Vagina (tissue), 2 donors: ENCODE data around the gene OR7C2. TPM values are rescaled to one million over a fixed set of nuclear protein-coding genes. Genes with fewer than 3 reads are reported as not detected.

Experiments
- DNase-seq, 2 donors: peaks; one replicate each; pipeline ENCODE4 v3.0.0-alpha.2; 2017; ENCODE audit errors: extremely low spot score in 2 of 2
- H3K27ac ChIP-seq: fragments of 200-600 bp; sonication (generic); one replicate; pipeline ENCODE4 v1.5.1; 2019
- H3K27me3 ChIP-seq: fragments of 200-600 bp; sonication (generic); one replicate; pipeline ENCODE4 v1.5.1; 2019
- H3K36me3 ChIP-seq, 2 donors: fragments of 200-600 bp; sonication (generic); one replicate each; pipeline ENCODE4 v1.5.1; 2017 to 2019
- H3K4me1 ChIP-seq: fragments of 200-600 bp; sonication (generic); one replicate; pipeline ENCODE4 v1.5.1; 2019
- H3K4me3 ChIP-seq, 2 donors: fragments of 200-600 bp; sonication (generic); 1 replicate in 1 of 2; 2 replicates in 1 of 2; pipeline ENCODE4 v1.5.1; 2016 to 2019
- H3K9me3 ChIP-seq: fragments of 200-600 bp; sonication (generic); one replicate; pipeline ENCODE4 v1.5.1; 2019
- CTCF ChIP-seq, 3 experiments: fragments of 450-650 bp in 2 of 3; fragments of 200-600 bp in 1 of 3; sonication (generic) in 1 of 3; IDR thresholded peaks; one replicate each; pipeline ENCODE4 v1.5.1; 2017 to 2019; ENCODE audit warnings: antibody characterized with exemption in 3 of 3, mild to moderate bottlenecking in 2 of 3, moderate library complexity in 2 of 3
- POLR2A ChIP-seq, 2 donors: fragments of 450-650 bp; IDR thresholded peaks; one replicate each; pipeline ENCODE4 v1.6.1; 2017; ENCODE audit warnings: antibody characterized with exemption in 2 of 2, mild to moderate bottlenecking in 2 of 2, moderate library complexity in 2 of 2
- POLR2AphosphoS5 ChIP-seq, 2 donors: sonication (generic); formaldehyde crosslinking; IDR thresholded peaks; one replicate each; pipeline ENCODE4 v1.9.0; 2017; ENCODE audit warnings: antibody characterized with exemption in 2 of 2, mild to moderate bottlenecking in 2 of 2, low read depth in 1 of 2; ENCODE audit not compliant: insufficient read depth in 1 of 2
- intact Hi-C: fragments of 100-400 bp; cut with DNase I; formaldehyde crosslinking; loops from one replicate; pipeline ENCODE4 v1.15.1; 2023
- total RNA-seq: library from RNA; depleted of rRNA; stranded (reverse); fragments of >200 nt; gene quantifications from one replicate; pipeline ENCODE4 v1.2.3, GENCODE V29; 2016

Gene OR7C2
- total RNA-seq, 1 donor from 2014 or later = not detected

- H3K27ac ChIP-seq = no peak overlapping the region
- intact Hi-C loops = no loop called here
- H3K9me3 ChIP-seq = no peaks in the 10 kb centered on the region
- no peak overlapping the region for H3K4me3 ChIP-seq
- no peak for DNase-seq
- H3K36me3 ChIP-seq = no peaks in the 10 kb centered on the region
- H3K4me1 ChIP-seq = peaks cover 6% of the 10 kb centered on the region
- TF ChIP-seq CTCF (IDR thresholded peaks at IDR 0.05) (no peak), POLR2A (IDR thresholded peaks at IDR 0.05) (no peak), POLR2AphosphoS5 (IDR thresholded peaks at IDR 0.05; ENCODE audit: insufficient read depth in 1 of 2, low read depth in 1 of 2) (no peak)
- peaks cover 6% of the 10 kb centered on the region for H3K27me3 ChIP-seq
These were observed 37.0 kb downstream of the OR7C2 start for GRCh38 chr19:14978161-14978776.

DNA sequence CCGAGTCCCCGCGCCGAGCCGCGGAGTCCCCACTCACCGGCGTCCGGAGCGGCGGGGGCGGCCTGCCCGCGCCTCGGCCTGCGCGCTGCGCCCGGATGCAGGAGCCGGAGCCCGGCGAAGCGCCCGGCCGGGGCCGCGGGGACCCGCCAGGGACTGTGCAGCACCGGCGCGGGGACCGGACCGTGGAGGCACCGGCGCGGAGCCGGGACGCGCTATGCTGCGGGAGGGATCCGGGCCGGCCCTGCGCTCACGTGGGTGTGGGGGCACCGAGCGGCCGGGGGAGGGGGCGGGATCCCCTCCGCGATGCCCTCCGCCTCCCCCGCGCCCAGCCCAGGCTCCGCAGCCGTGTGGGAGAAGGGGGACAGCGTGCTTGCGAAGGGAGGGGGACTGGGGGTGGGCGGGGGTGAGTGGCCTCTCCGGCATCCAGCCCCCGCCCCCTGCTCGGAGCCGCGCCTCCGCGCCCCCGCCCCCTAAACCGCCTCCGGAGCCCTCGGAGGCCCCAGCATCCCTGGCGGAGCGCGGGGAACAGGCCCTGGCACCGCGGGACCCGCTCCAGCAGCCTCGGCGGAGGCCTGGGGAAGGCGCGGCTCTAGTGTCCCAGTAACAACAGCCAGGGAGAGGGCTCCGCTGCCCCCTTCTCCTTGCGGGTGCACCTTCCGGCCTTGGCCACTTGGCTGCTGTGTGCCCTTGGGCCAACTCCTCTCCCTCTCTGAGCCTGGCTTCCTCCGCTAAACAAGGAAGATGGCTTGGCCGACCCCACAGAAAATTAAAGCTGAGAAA, 38.4 kb downstream of the OR7C2 start, which contains the start of gene SLC1A6:
TSS of gene SLC1A6 (minus strand) at position 389 of the 780 bp plus-strand sequence. CDS start 6,954 bp downstream, outside the sequence.
- Histone ChIP-seq H3K4me3 (peak within 1 kb of the TSS in 1 of 2 donors; percentile 23), H3K36me3 (no peaks in the 10 kb centered on the region), H3K27ac (no peak within 1 kb of the TSS), H3K9me3 (no peaks in the 10 kb centered on the region), H3K27me3 (peaks cover 6% of the 10 kb centered on the region), H3K4me1 (peaks cover 6% of the 10 kb centered on the region)
- intact Hi-C loops = no loop called here
- DNase-seq = no peak
- no peak for TF ChIP-seq POLR2A (IDR thresholded peaks at IDR 0.05)
- TF ChIP-seq POLR2AphosphoS5 (IDR thresholded peaks at IDR 0.05; ENCODE audit: insufficient read depth in 1 of 2, low read depth in 1 of 2) = no peak
- no peak for TF ChIP-seq CTCF (IDR thresholded peaks at IDR 0.05)

GRCh38 chr19:14985133-14985532, 43.8 kb downstream of the OR7C2 start:
- no peaks in the 10 kb centered on the region for H3K27me3 ChIP-seq
- TF ChIP-seq CTCF (IDR thresholded peaks at IDR 0.05) = no peak
- no peak for TF ChIP-seq POLR2AphosphoS5 (IDR thresholded peaks at IDR 0.05; ENCODE audit: insufficient read depth in 1 of 2, low read depth in 1 of 2)
- TF ChIP-seq POLR2A (IDR thresholded peaks at IDR 0.05) = no peak
- no peak overlapping the region for H3K4me3 ChIP-seq
- no peaks in the 10 kb centered on the region for H3K9me3 ChIP-seq
- DNase-seq = no peak
- intact Hi-C loops = no loop called here
- H3K27ac ChIP-seq = no peak overlapping the region
- H3K36me3 ChIP-seq = no peaks in the 10 kb centered on the region
- no peaks in the 10 kb centered on the region for H3K4me1 ChIP-seq

Other genes with a start within 250 kb of the OR7C2 start
- 4.9 TPM for gene ADGRE2, start 162.9 kb upstream of the OR7C2 start, total RNA-seq
- 0.74 TPM for gene OR7A5, start 106.3 kb upstream of the OR7C2 start, total RNA-seq
- gene OR7C1, start 106.3 kb upstream of the OR7C2 start, total RNA-seq = 0.74 TPM
- not detected for gene OR7A10, start 92.6 kb upstream of the OR7C2 start, total RNA-seq
- gene OR7A17, start 55.4 kb upstream of the OR7C2 start, total RNA-seq = not detected
- gene SLC1A6, start 38.4 kb downstream of the OR7C2 start, total RNA-seq = not detected
- 34.6 TPM for gene CASP14, start 108.0 kb downstream of the OR7C2 start, total RNA-seq
- gene OR1I1, start 140.7 kb downstream of the OR7C2 start, total RNA-seq = not detected
- 31.9 TPM for gene SYDE1, start 165.9 kb downstream of the OR7C2 start, total RNA-seq